Natural killer cell (primary cell): ENCODE data around the gene GALNS. TPM values are rescaled to one million over a fixed set of nuclear protein-coding genes. Genes with fewer than 3 reads are reported as not detected.

Experiments used
- ATAC-seq, 3 donors: fragments of 150-1000 bp in 2 of 3; fragments of 200-7000 bp in 1 of 3; cut with Tn5 transposase; 1 replicate in 1 of 3; 2 replicates in 2 of 3; pipeline ENCODE4 v1.10.0; 2021; ENCODE audit warnings: mild to moderate bottlenecking in 2 of 3, moderate library complexity in 2 of 3
- DNase-seq, 2 donors: peaks; one replicate each; pipeline versions ENCODE4 v3.0.0 to v3.0.0-alpha.2; 2013 to 2021; ENCODE audit warnings: mixed read lengths in 1 of 2
- H3K27ac ChIP-seq: one replicate; pipeline ENCODE4 v1.5.1; 2013; ENCODE audit warnings: mild to moderate bottlenecking, low read length
- H3K27me3 ChIP-seq: one replicate; pipeline ENCODE4 v1.6.1; 2013; ENCODE audit warnings: low read length; ENCODE audit not compliant: control insufficient read depth, insufficient read depth
- H3K36me3 ChIP-seq: one replicate; pipeline ENCODE4 v1.6.1; 2013; ENCODE audit warnings: low read length; ENCODE audit not compliant: control insufficient read depth, insufficient read depth
- H3K4me1 ChIP-seq: one replicate; pipeline ENCODE4 v1.6.1; 2013; ENCODE audit warnings: low read length; ENCODE audit not compliant: control insufficient read depth, insufficient read depth
- H3K4me3 ChIP-seq: one replicate; pipeline ENCODE4 v1.5.1; 2013; ENCODE audit warnings: low read length
- H3K9me3 ChIP-seq: one replicate; pipeline ENCODE4 v1.6.1; 2013; ENCODE audit warnings: low read length; ENCODE audit not compliant: control insufficient read depth, insufficient read depth
- H3K27ac Mint-ChIP-seq, 2 donors: one replicate each; pipeline ENCODE4 v1.8.0; 2022; ENCODE audit warnings: mild to moderate bottlenecking in 2 of 2, mixed read lengths in 2 of 2, moderate library complexity in 1 of 2
- H3K27me3 Mint-ChIP-seq, 2 donors: one replicate each; pipeline ENCODE4 v1.8.0; 2022; ENCODE audit warnings: low read depth in 2 of 2, mixed read lengths in 2 of 2
- H3K36me3 Mint-ChIP-seq: one replicate; pipeline ENCODE4 v1.8.0; 2022; ENCODE audit warnings: mixed read lengths
- H3K4me1 Mint-ChIP-seq, 2 donors: one replicate each; pipeline ENCODE4 v1.8.0; 2022; ENCODE audit warnings: mixed read lengths in 2 of 2
- H3K4me3 Mint-ChIP-seq: one replicate; pipeline ENCODE4 v1.8.0; 2022; ENCODE audit warnings: mild to moderate bottlenecking, moderate library complexity, mixed read lengths
- H3K9me3 Mint-ChIP-seq, 2 donors: one replicate each; pipeline ENCODE4 v1.8.0; 2022; ENCODE audit warnings: mixed read lengths in 2 of 2
- CTCF ChIP-seq: fragments of 200-600 bp; IDR thresholded peaks from one replicate; pipeline ENCODE4 v1.8.0; 2022; ENCODE audit warnings: antibody characterized with exemption
- WGBS: methylation state at CpG from one replicate; pipeline ENCODE4 v1.1.7; 2013; ENCODE audit warnings: missing lambda C conversion rate; ENCODE audit not compliant: insufficient coverage; 5-methylcytosine and 5-hydroxymethylcytosine counted together
- intact Hi-C: fragments of 100-400 bp; cut with micrococcal nuclease; formaldehyde crosslinking; loops from one replicate; pipeline ENCODE4 v1.14.2; 2022
- total RNA-seq, 4 donors: library from RNA; stranded (reverse); fragments of 120-200 nt in 1 of 4; gene quantifications; one replicate each; pipeline versions ENCODE4 v1.2.3 to v1.2.4, GENCODE V29; 2013 to 2022

The GALNS gene
- total RNA-seq, 3 donors from 2014 or later (not counting 1 experiment from before 2014, with no cell fraction given): 58.1 to 75.8 (median 65.7) TPM

- Mint-ChIP-seq H3K4me3 (no peak overlapping the region), H3K27ac (no peak overlapping the region), H3K36me3 (no peaks in the 10 kb centered on the region), H3K9me3 (no peaks in the 10 kb centered on the region), H3K27me3 (no peaks in the 10 kb centered on the region), H3K4me1 (peaks cover 4 to 14% of the 10 kb centered on the region in 2 donors)
- intact Hi-C loops: no loop called here
- WGBS: 94% methylated on average over 4 of the region's 4 CpGs
- no peaks in the 10 kb centered on the region for H3K36me3 ChIP-seq
- no peak overlapping the region for H3K27ac ChIP-seq
- H3K9me3 ChIP-seq: no peaks in the 10 kb centered on the region
- H3K4me3 ChIP-seq: no peak overlapping the region
- TF ChIP-seq CTCF: no peak
- H3K4me1 ChIP-seq: peaks cover 46% of the 10 kb centered on the region
- ATAC-seq (no peak), DNase-seq (no peak)
- H3K27me3 ChIP-seq: no peaks in the 10 kb centered on the region
Measured at GRCh38 chr16:88796278-88796677, 60.5 kb downstream of the GALNS start.

- Histone ChIP-seq H3K9me3 (no peaks in the 10 kb centered on the region), H3K4me3 (no peak overlapping the region), H3K27me3 (no peaks in the 10 kb centered on the region), H3K27ac (no peak overlapping the region), H3K36me3 (no peaks in the 10 kb centered on the region), H3K4me1 (peaks cover 70% of the 10 kb centered on the region)
- DNase-seq: peak in 1 of 2 donors; percentile 45
- TF ChIP-seq CTCF: no peak
- WGBS: 33% methylated on average over 35 of the region's 35 CpGs
- no peaks in the 10 kb centered on the region for H3K9me3 Mint-ChIP-seq
- H3K4me1 Mint-ChIP-seq: peaks cover 17 to 33% of the 10 kb centered on the region in 2 donors
- no peaks in the 10 kb centered on the region for H3K36me3 Mint-ChIP-seq
- no peak overlapping the region for H3K27ac Mint-ChIP-seq
- intact Hi-C loops: no loop called here
- no peaks in the 10 kb centered on the region for H3K27me3 Mint-ChIP-seq
- no peak for ATAC-seq
- peak overlapping the region; percentile 4 for H3K4me3 Mint-ChIP-seq
Measured at GRCh38 chr16:88793251-88793954, 63.3 kb downstream of the GALNS start.

DNA sequence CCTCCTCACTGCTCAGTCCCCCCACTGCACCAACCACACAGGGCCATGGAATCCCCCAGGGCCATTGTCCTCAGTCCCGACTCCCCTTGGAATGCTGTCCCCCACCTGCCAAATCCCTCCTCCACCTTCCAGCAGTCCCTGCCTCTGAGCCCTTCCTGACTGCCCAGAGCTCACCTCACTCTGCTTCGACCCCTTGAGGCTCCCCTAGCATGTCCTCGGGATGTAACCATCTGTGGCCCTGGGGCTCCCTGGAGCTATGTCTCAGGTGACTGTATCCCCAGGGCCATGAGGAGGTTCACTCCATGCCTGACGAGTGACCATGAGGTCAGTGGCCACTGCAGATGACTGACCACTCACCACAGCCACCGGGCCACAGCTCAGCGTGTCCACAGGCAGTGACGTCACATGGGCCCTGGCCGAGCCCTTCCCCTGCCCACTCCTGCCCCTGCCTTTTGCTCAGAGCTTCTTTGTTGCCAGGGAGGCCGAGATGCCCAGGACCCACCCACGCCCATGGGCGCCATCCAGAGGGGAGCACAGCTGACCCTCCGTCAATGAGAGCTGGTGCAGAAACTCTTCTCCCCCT, 64.0 kb downstream of the GALNS start:
- Mint-ChIP-seq H3K4me3 (no peak overlapping the region), H3K36me3 (no peaks in the 10 kb centered on the region), H3K9me3 (no peaks in the 10 kb centered on the region), H3K4me1 (peaks cover 17 to 33% of the 10 kb centered on the region in 2 donors), H3K27ac (peak overlapping the region in 1 of 2 donors; percentile 65), H3K27me3 (no peaks in the 10 kb centered on the region)
- 88% methylated on average over 12 of the region's 12 CpGs for WGBS
- no peak for TF ChIP-seq CTCF
- DNase-seq (no peak), ATAC-seq (no peak)
- H3K36me3 ChIP-seq: no peaks in the 10 kb centered on the region
- intact Hi-C loops: no loop called here
- no peaks in the 10 kb centered on the region for H3K9me3 ChIP-seq
- peaks cover 70% of the 10 kb centered on the region for H3K4me1 ChIP-seq
- H3K27ac ChIP-seq: no peak overlapping the region
- H3K4me3 ChIP-seq: no peak overlapping the region
- no peaks in the 10 kb centered on the region for H3K27me3 ChIP-seq
